Measurements from ENCODE around the gene PRAMEF2. TPM values are rescaled to one million over a fixed set of nuclear protein-coding genes. Genes with fewer than 3 reads are reported as not detected.
"Not testable (repeated sequence)": the region's sequence is repeated elsewhere in the genome, so short reads cannot be mapped to it uniquely, and the experiment has no call there.

The PRAMEF2 gene
- polyA plus RNA-seq, 1 donor (not counting 4 experiments of a cell fraction or from before 2014, with no cell fraction given), result not detected

DNA sequence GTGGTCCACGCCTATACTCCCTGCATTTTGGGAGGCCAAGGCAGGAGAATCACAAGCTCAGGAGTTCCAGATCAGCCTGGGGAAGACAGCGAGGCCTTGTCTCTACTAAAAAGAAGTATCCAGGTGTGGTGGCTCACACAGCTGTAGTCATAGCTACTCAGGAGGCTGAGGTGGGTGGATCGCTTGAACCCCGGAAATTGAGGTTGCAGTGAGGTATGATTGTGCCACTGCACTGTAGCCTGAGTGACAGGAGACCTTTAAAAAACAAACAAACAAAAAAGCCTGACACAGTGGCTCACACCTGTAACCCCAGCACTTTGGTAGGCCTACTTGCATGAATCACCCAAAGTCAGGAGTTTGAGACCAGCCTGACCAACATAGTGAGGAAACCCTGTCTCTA is 21.6 kb downstream of the PRAMEF2 start:
- H3K27me3 ChIP-seq (ENCODE audit: control insufficient read depth, extremely low read depth, insufficient read depth, low read length); H3K36me3 ChIP-seq (ENCODE audit: control insufficient read depth in 2 of 2, extremely low read depth in 1 of 2, insufficient read depth in 2 of 2, low read length in 2 of 2); H3K9me1 ChIP-seq (ENCODE audit: control insufficient read depth, extremely low read depth, insufficient read depth, low read length); dilution Hi-C loops (cut with MboI; ENCODE audit: extremely low pct_ligation_motif_present, low sequenced_read_pairs); H3K9me3 ChIP-seq (ENCODE audit: control insufficient read depth, low read depth, low read length); H4K20me1 ChIP-seq (ENCODE audit: control insufficient read depth, extremely low read depth, insufficient read depth, low read length); H3K4me2 ChIP-seq (ENCODE audit: control insufficient read depth, extremely low read depth, insufficient read depth, low read depth, low read length); H3K27ac ChIP-seq (ENCODE audit: control insufficient read depth, insufficient read depth, low read length); FAIRE-seq; DNase-seq (ENCODE audit: low read depth, low spot score); H3K4me1 ChIP-seq (ENCODE audit: control insufficient read depth, extremely low read depth, insufficient read depth, low read length); H3K9ac ChIP-seq (ENCODE audit: control insufficient read depth, extremely low read depth, insufficient read depth, low read length); H3K4me3 ChIP-seq (ENCODE audit: control insufficient read depth in 2 of 3, extremely low read depth in 1 of 3, insufficient read depth in 2 of 3, low read depth in 1 of 3, low read length in 3 of 3); H3K79me2 ChIP-seq (ENCODE audit: control insufficient read depth, insufficient read depth, low read length); H2AFZ ChIP-seq (ENCODE audit: control insufficient read depth, low read length): not testable (repeated sequence)

DNA sequence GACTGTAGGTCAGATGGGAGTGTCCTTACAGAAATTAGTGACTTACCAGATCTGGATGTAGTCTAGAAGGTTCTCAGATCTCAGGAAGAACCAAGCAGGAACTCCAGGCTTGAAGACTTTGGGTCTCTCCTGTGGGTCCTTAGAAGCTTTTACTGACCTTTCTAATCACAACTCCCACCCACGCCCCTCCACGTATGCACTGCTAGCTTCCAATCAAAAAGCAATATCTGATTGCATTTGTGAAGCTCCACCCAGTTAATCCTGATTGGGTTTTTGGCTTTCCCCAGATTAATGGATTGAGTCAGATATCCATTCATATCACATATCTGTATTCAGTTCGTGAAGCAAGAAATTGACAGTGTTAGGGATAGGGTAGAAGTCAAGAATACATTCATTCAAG is 29.2 kb downstream of the PRAMEF2 start, which contains the start of gene PRAMEF4:
Gene PRAMEF4, minus strand, starts transcription at position 101 of the 400 bp plus-strand sequence. CDS start 2,807 bp downstream, outside the sequence.
- H3K9me1 ChIP-seq (ENCODE audit: control insufficient read depth, extremely low read depth, insufficient read depth, low read length); H3K4me2 ChIP-seq (ENCODE audit: control insufficient read depth, extremely low read depth, insufficient read depth, low read depth, low read length); H3K9ac ChIP-seq (ENCODE audit: control insufficient read depth, extremely low read depth, insufficient read depth, low read length); H3K36me3 ChIP-seq (ENCODE audit: control insufficient read depth in 2 of 2, extremely low read depth in 1 of 2, insufficient read depth in 2 of 2, low read length in 2 of 2); dilution Hi-C loops (cut with MboI; ENCODE audit: extremely low pct_ligation_motif_present, low sequenced_read_pairs); H3K27ac ChIP-seq (ENCODE audit: control insufficient read depth, insufficient read depth, low read length); H3K9me3 ChIP-seq (ENCODE audit: control insufficient read depth, low read depth, low read length); H2AFZ ChIP-seq (ENCODE audit: control insufficient read depth, low read length); H3K4me1 ChIP-seq (ENCODE audit: control insufficient read depth, extremely low read depth, insufficient read depth, low read length); DNase-seq (ENCODE audit: low read depth, low spot score); FAIRE-seq; H4K20me1 ChIP-seq (ENCODE audit: control insufficient read depth, extremely low read depth, insufficient read depth, low read length); H3K27me3 ChIP-seq (ENCODE audit: control insufficient read depth, extremely low read depth, insufficient read depth, low read length); H3K79me2 ChIP-seq (ENCODE audit: control insufficient read depth, insufficient read depth, low read length); H3K4me3 ChIP-seq (ENCODE audit: control insufficient read depth in 2 of 3, extremely low read depth in 1 of 3, insufficient read depth in 2 of 3, low read depth in 1 of 3, low read length in 3 of 3): not testable (repeated sequence)

- H3K79me2 ChIP-seq (ENCODE audit: control insufficient read depth, insufficient read depth, low read length); H3K27ac ChIP-seq (ENCODE audit: control insufficient read depth, insufficient read depth, low read length); H3K4me3 ChIP-seq (ENCODE audit: control insufficient read depth in 2 of 3, extremely low read depth in 1 of 3, insufficient read depth in 2 of 3, low read depth in 1 of 3, low read length in 3 of 3); H3K4me1 ChIP-seq (ENCODE audit: control insufficient read depth, extremely low read depth, insufficient read depth, low read length); H3K9ac ChIP-seq (ENCODE audit: control insufficient read depth, extremely low read depth, insufficient read depth, low read length); FAIRE-seq; DNase-seq (ENCODE audit: low read depth, low spot score); dilution Hi-C loops (cut with MboI; ENCODE audit: extremely low pct_ligation_motif_present, low sequenced_read_pairs); H3K9me3 ChIP-seq (ENCODE audit: control insufficient read depth, low read depth, low read length); H3K9me1 ChIP-seq (ENCODE audit: control insufficient read depth, extremely low read depth, insufficient read depth, low read length); H4K20me1 ChIP-seq (ENCODE audit: control insufficient read depth, extremely low read depth, insufficient read depth, low read length); H2AFZ ChIP-seq (ENCODE audit: control insufficient read depth, low read length); H3K36me3 ChIP-seq (ENCODE audit: control insufficient read depth in 2 of 2, extremely low read depth in 1 of 2, insufficient read depth in 2 of 2, low read length in 2 of 2); H3K27me3 ChIP-seq (ENCODE audit: control insufficient read depth, extremely low read depth, insufficient read depth, low read length); H3K4me2 ChIP-seq (ENCODE audit: control insufficient read depth, extremely low read depth, insufficient read depth, low read depth, low read length): not testable (repeated sequence)
Measured at GRCh38 chr1:12898170-12898569, 41.3 kb downstream of the PRAMEF2 start, which contains the start of gene PRAMEF10. PRAMEF10 (minus strand) TSS chr1:12898270; CDS start chr1:12895847, 2,423 bp downstream.

GRCh38 chr1:12899186-12899585 is 42.3 kb downstream of the PRAMEF2 start:
- H3K27me3 ChIP-seq (ENCODE audit: control insufficient read depth, extremely low read depth, insufficient read depth, low read length); H3K36me3 ChIP-seq (ENCODE audit: control insufficient read depth in 2 of 2, extremely low read depth in 1 of 2, insufficient read depth in 2 of 2, low read length in 2 of 2); H3K9ac ChIP-seq (ENCODE audit: control insufficient read depth, extremely low read depth, insufficient read depth, low read length); H3K4me3 ChIP-seq (ENCODE audit: control insufficient read depth in 2 of 3, extremely low read depth in 1 of 3, insufficient read depth in 2 of 3, low read depth in 1 of 3, low read length in 3 of 3); H4K20me1 ChIP-seq (ENCODE audit: control insufficient read depth, extremely low read depth, insufficient read depth, low read length); H3K4me1 ChIP-seq (ENCODE audit: control insufficient read depth, extremely low read depth, insufficient read depth, low read length); H3K9me1 ChIP-seq (ENCODE audit: control insufficient read depth, extremely low read depth, insufficient read depth, low read length); H3K79me2 ChIP-seq (ENCODE audit: control insufficient read depth, insufficient read depth, low read length); H3K4me2 ChIP-seq (ENCODE audit: control insufficient read depth, extremely low read depth, insufficient read depth, low read depth, low read length); FAIRE-seq; H3K9me3 ChIP-seq (ENCODE audit: control insufficient read depth, low read depth, low read length); H3K27ac ChIP-seq (ENCODE audit: control insufficient read depth, insufficient read depth, low read length); DNase-seq (ENCODE audit: low read depth, low spot score); dilution Hi-C loops (cut with MboI; ENCODE audit: extremely low pct_ligation_motif_present, low sequenced_read_pairs); H2AFZ ChIP-seq (ENCODE audit: control insufficient read depth, low read length): not testable (repeated sequence)

- H2AFZ ChIP-seq (ENCODE audit: control insufficient read depth, low read length); dilution Hi-C loops (cut with MboI; ENCODE audit: extremely low pct_ligation_motif_present, low sequenced_read_pairs); DNase-seq (ENCODE audit: low read depth, low spot score); H3K27ac ChIP-seq (ENCODE audit: control insufficient read depth, insufficient read depth, low read length); H3K4me1 ChIP-seq (ENCODE audit: control insufficient read depth, extremely low read depth, insufficient read depth, low read length); H3K9me3 ChIP-seq (ENCODE audit: control insufficient read depth, low read depth, low read length); H3K4me2 ChIP-seq (ENCODE audit: control insufficient read depth, extremely low read depth, insufficient read depth, low read depth, low read length); H3K36me3 ChIP-seq (ENCODE audit: control insufficient read depth in 2 of 2, extremely low read depth in 1 of 2, insufficient read depth in 2 of 2, low read length in 2 of 2); H3K79me2 ChIP-seq (ENCODE audit: control insufficient read depth, insufficient read depth, low read length); H3K9me1 ChIP-seq (ENCODE audit: control insufficient read depth, extremely low read depth, insufficient read depth, low read length); H3K4me3 ChIP-seq (ENCODE audit: control insufficient read depth in 2 of 3, extremely low read depth in 1 of 3, insufficient read depth in 2 of 3, low read depth in 1 of 3, low read length in 3 of 3); H4K20me1 ChIP-seq (ENCODE audit: control insufficient read depth, extremely low read depth, insufficient read depth, low read length); H3K9ac ChIP-seq (ENCODE audit: control insufficient read depth, extremely low read depth, insufficient read depth, low read length); FAIRE-seq; H3K27me3 ChIP-seq (ENCODE audit: control insufficient read depth, extremely low read depth, insufficient read depth, low read length): not testable (repeated sequence)
Measured at GRCh38 chr1:12903793-12904572, 47.1 kb downstream of the PRAMEF2 start.

All from keratinocyte (primary cell).